ENCODE data around the gene SF3B2. TPM values are rescaled to one million over a fixed set of nuclear protein-coding genes. Genes with fewer than 3 reads are reported as not detected.
"Not testable (repeated sequence)": the region's sequence is repeated elsewhere in the genome, so short reads cannot be mapped to it uniquely, and the experiment has no call there.

Gene SF3B2
- polyA plus RNA-seq, 1 of the 3 experiments (the other 2 are of a cell fraction), result 128 TPM

GRCh38 chr11:66112601-66113499 lies 60.7 kb downstream of the SF3B2 start (continued):
- no peak for TF ChIP-seq SMC3 (IDR thresholded peaks at IDR 0.05; ENCODE audit: low read depth, low read length)
- no peak for TF ChIP-seq MAX (IDR thresholded peaks at IDR 0.05; ENCODE audit: low read depth)
- TF ChIP-seq GATA2 (CRISPR knock-in tag; IDR thresholded peaks at IDR 0.05), result no peak
- TF ChIP-seq EP300 (IDR thresholded peaks at IDR 0.05; ENCODE audit: borderline replicate concordance in 1 of 2, low read depth in 1 of 2, low read length in 1 of 2), result peak; percentile 23 to 63; a peak in 2 of 4 replicates
- no peak for TF ChIP-seq USF1 (IDR thresholded peaks at IDR 0.05; ENCODE audit: borderline replicate concordance, low read depth)
- TF ChIP-seq JUND (IDR thresholded peaks at IDR 0.05), result peak; percentile 70
- TF ChIP-seq TAF1 (IDR thresholded peaks at IDR 0.05; ENCODE audit: borderline replicate concordance, low read depth, low read length), result no peak
- peak; percentile 89 for TF ChIP-seq FOSL2 (IDR thresholded peaks at IDR 0.05; ENCODE audit: borderline replicate concordance, low read depth)
- no peak for TF ChIP-seq REST (IDR thresholded peaks at IDR 0.05; ENCODE audit: low read depth, low read length)
- TF ChIP-seq CHD2 (IDR thresholded peaks at IDR 0.05; ENCODE audit: low read length, partially characterized antibody), result no peak
- TF ChIP-seq RCOR1 (IDR thresholded peaks at IDR 0.05; ENCODE audit: low read length), result no peak
- TF ChIP-seq GABPA (IDR thresholded peaks at IDR 0.05; ENCODE audit: low read depth), result no peak
- peak; percentile 88 for TF ChIP-seq NFIC (IDR thresholded peaks at IDR 0.05; ENCODE audit: borderline replicate concordance)
- no peak for TF ChIP-seq USF2 (IDR thresholded peaks at IDR 0.05; ENCODE audit: borderline replicate concordance, low read depth, low read length)
- no peak for TF ChIP-seq ZBTB33 (IDR thresholded peaks at IDR 0.05; ENCODE audit: borderline replicate concordance, low read depth)

- H3K79me2 ChIP-seq (ENCODE audit: insufficient read depth), result peaks cover 73% of the 10 kb centered on the region
- WGBS (ENCODE audit: low lambda C conversion rate), result 92% methylated on average over 3 of the region's 3 CpGs
- H3K27ac ChIP-seq (ENCODE audit: low read depth in 2 of 2, low read length in 1 of 2), result peak overlapping the region; percentile 67 to 98
- CTCF ChIA-PET, result interaction anchor here (0.6 kb wide), 1 partner anchor 25 kb away, joined by 3 read pairs; no protein-coding TSS in a partner anchor
- H3K9ac ChIP-seq; H4K20me1 ChIP-seq (ENCODE audit: insufficient read depth); H3K9me2 ChIP-seq; POLR2A ChIA-PET; H3K9me3 ChIP-seq; H3K4me3 ChIP-seq (ENCODE audit: low read depth in 2 of 2, low read length in 1 of 2); H3K27me3 ChIP-seq (ENCODE audit: insufficient read depth); DNase-seq; H2AFZ ChIP-seq (ENCODE audit: low read depth); H3K36me3 ChIP-seq (replicated peaks in 1 of 2; ENCODE audit: control insufficient read depth in 1 of 2, insufficient read depth in 2 of 2, low read length in 1 of 2): not testable (repeated sequence)
- H3K4me2 ChIP-seq, result peak overlapping the region; percentile 32; the same call in 1 of the 2 replicates
- peaks cover 46 to 77% of the 10 kb centered on the region in 2 experiments for H3K4me1 ChIP-seq (ENCODE audit: control insufficient read depth in 1 of 2, insufficient read depth in 2 of 2, low read depth in 1 of 2, low read length in 1 of 2)
- H3F3A ChIP-seq (replicated peaks; ENCODE audit: insufficient read depth), result peaks cover 77% of the 10 kb centered on the region
Measured at GRCh38 chr11:66114957-66115356, 62.8 kb downstream of the SF3B2 start.

Measured in SK-N-SH (cell line).